ENCODE results near the gene CFAP74.

Gene CFAP74

GRCh38 chr1:2009101-2010053 is 5.8 kb upstream of the CFAP74 start:
- Histone ChIP-seq H3K27ac (ENCODE audit: extremely low read depth, low read depth, low read length) (no peak overlapping the region), H3K9me3 (ENCODE audit: control insufficient read depth, insufficient read depth, low read depth, low read length) (no peaks in the 10 kb centered on the region), H3K36me3 (ENCODE audit: control insufficient read depth in 2 of 2, insufficient read depth in 1 of 2, low read length in 2 of 2) (no peaks in the 10 kb centered on the region), H3K4me3 (ENCODE audit: low read depth, low read length) (no peak overlapping the region), H3K4me1 (ENCODE audit: control insufficient read depth, insufficient read depth, low read length) (no peaks in the 10 kb centered on the region)
- TF ChIP-seq ZBTB21 (tag by site-specific recombination; IDR thresholded peaks at IDR 0.05) (no peak), ZNF518A (tag by site-specific recombination; conservative IDR thresholded peaks at IDR 0.05; ENCODE audit: low read depth) (no peak), ZNF785 (tag by site-specific recombination; IDR thresholded peaks at IDR 0.05) (no peak), ZNF274 (IDR thresholded peaks at IDR 0.05; ENCODE audit: low read length) (no peak), ZNF274 (tag by site-specific recombination; IDR thresholded peaks at IDR 0.05; ENCODE audit: borderline replicate concordance) (no peak), ZNF837 (tag by site-specific recombination; IDR thresholded peaks at IDR 0.05) (no peak), ZBTB17 (tag by site-specific recombination; IDR thresholded peaks at IDR 0.05) (no peak), ZIC2 (tag by site-specific recombination; IDR thresholded peaks at IDR 0.05) (no peak), ATF2 (tag by site-specific recombination; IDR thresholded peaks at IDR 0.05; ENCODE audit: low read depth) (no peak), KLF1 (tag by site-specific recombination; IDR thresholded peaks at IDR 0.05) (no peak), ZNF423 (tag by site-specific recombination; IDR thresholded peaks at IDR 0.05) (no peak), ZNF692 (tag by site-specific recombination; IDR thresholded peaks at IDR 0.05) (no peak), ZFHX2 (tag by site-specific recombination; conservative IDR thresholded peaks at IDR 0.05) (no peak), PRDM6 (tag by site-specific recombination; IDR thresholded peaks at IDR 0.05) (no peak), ZSCAN4 (tag by site-specific recombination; IDR thresholded peaks at IDR 0.05) (no peak), ZNF341 (tag by site-specific recombination; IDR thresholded peaks at IDR 0.05; ENCODE audit: low read depth) (no peak), TCF7L2 (IDR thresholded peaks at IDR 0.05; ENCODE audit: borderline replicate concordance, low read depth, low read length) (no peak), ZNF473 (tag by site-specific recombination; IDR thresholded peaks at IDR 0.05) (no peak), ZNF211 (tag by site-specific recombination; IDR thresholded peaks at IDR 0.05; ENCODE audit: low read depth) (no peak), ZNF239 (tag by site-specific recombination; IDR thresholded peaks at IDR 0.05) (no peak)
- ChIA-PET CTCF (interaction anchor here (0.6 to 0.7 kb wide), 2 partner anchors 37 to 146 kb away, joined by 3 to 4 read pairs; no protein-coding TSS in a partner anchor), POLR2A (interaction anchor here (0.6 kb wide), 1 partner anchor 21 kb away, joined by 5 read pairs; no protein-coding TSS in a partner anchor)
